ENCODE measurements around the gene PAK4. TPM values are rescaled to one million over a fixed set of nuclear protein-coding genes. Genes with fewer than 3 reads are reported as not detected.

The PAK4 gene
- total RNA-seq, 3 donors from 2014 or later: 3.5 to 12.0 (median 10.2) TPM

GRCh38 chr19:39104186-39104596 is 21.4 kb upstream of the PAK4 start:
- no peaks in the 10 kb centered on the region for H3K36me3 ChIP-seq
- DNase-seq (ENCODE audit: low spot score in 2 of 2): no peak
- no peaks in the 10 kb centered on the region for H3K9me3 ChIP-seq
- H3K27me3 ChIP-seq: peaks cover 0 to 2% of the 10 kb centered on the region in 2 donors
- no peak overlapping the region for H3K27ac ChIP-seq
- no peaks in the 10 kb centered on the region for H3K4me1 ChIP-seq
- intact Hi-C loops (cut with DNase I; ENCODE audit: low total_unique reads): no loop called here
- no peak overlapping the region for H3K4me3 ChIP-seq
- TF ChIP-seq POLR2A (IDR thresholded peaks at IDR 0.05) (no peak), POLR2AphosphoS5 (IDR thresholded peaks at IDR 0.05) (no peak), CTCF (IDR thresholded peaks at IDR 0.05) (no peak)

DNA sequence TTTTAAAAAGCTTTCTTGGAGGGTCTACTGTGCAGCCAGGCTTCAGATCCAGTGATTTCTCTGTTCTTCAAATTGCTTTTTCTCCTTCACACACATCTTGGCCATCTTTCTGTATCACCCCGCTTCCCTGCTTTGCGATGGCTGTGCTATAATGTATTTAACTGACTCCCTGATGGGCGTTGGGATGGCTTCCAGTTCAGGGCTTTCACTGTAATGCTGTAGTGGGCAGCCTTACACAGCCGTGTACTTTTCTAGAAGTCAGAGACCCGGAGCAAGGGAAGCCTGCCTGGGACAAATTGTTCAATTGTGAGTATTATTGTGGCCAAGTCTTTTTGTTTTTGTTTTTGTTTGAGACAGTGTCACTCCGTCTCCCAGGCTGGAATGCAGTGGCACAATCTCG is 19.4 kb upstream of the PAK4 start:
- Histone ChIP-seq H3K4me3 (no peak overlapping the region), H3K27ac (no peak overlapping the region), H3K9me3 (no peaks in the 10 kb centered on the region), H3K27me3 (no peaks in the 10 kb centered on the region), H3K36me3 (no peaks in the 10 kb centered on the region), H3K4me1 (no peaks in the 10 kb centered on the region)
- intact Hi-C loops (cut with DNase I; ENCODE audit: low total_unique reads): no loop called here
- TF ChIP-seq POLR2A (IDR thresholded peaks at IDR 0.05): no peak
- no peak for DNase-seq (ENCODE audit: low spot score in 2 of 2)

DNA sequence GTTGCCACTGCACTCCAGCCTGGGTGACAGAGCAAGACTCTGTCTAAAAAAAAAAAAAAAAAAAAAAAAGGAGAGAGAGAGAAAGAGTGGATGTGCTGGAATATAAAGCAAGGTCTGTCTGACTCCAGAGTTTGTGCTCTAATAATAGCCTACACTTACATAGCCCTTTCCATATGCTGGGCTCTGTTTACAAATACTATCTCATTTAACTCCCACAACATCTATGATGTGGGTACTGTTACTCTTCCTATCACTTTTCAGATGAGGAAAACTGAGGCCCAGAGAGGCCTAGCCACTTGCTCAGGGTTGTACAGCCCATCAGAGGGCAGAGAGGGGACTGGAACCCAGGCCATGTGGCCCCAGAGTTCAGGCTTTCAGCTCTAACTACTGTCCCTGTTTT is 15.9 kb upstream of the PAK4 start:
- H3K4me3 ChIP-seq: no peak overlapping the region
- no peaks in the 10 kb centered on the region for H3K36me3 ChIP-seq
- H3K9me3 ChIP-seq: no peaks in the 10 kb centered on the region
- TF ChIP-seq POLR2A (IDR thresholded peaks at IDR 0.05) (no peak), CTCF (IDR thresholded peaks at IDR 0.05) (no peak), POLR2AphosphoS5 (IDR thresholded peaks at IDR 0.05) (no peak)
- intact Hi-C loops (cut with DNase I; ENCODE audit: low total_unique reads): no loop called here
- DNase-seq (ENCODE audit: low spot score in 2 of 2): no peak
- no peaks in the 10 kb centered on the region for H3K27me3 ChIP-seq
- no peak overlapping the region for H3K27ac ChIP-seq
- H3K4me1 ChIP-seq: no peaks in the 10 kb centered on the region

- Histone ChIP-seq H3K27me3 (no peaks in the 10 kb centered on the region), H3K27ac (no peak overlapping the region), H3K9me3 (no peaks in the 10 kb centered on the region), H3K36me3 (no peaks in the 10 kb centered on the region), H3K4me1 (no peaks in the 10 kb centered on the region), H3K4me3 (no peak overlapping the region)
- TF ChIP-seq POLR2AphosphoS5 (IDR thresholded peaks at IDR 0.05): no peak
- peak; percentile 74 to 81 (median 77) for TF ChIP-seq CTCF (IDR thresholded peaks at IDR 0.05)
- TF ChIP-seq POLR2A (IDR thresholded peaks at IDR 0.05): no peak
- peak; percentile 61 to 79 for DNase-seq (ENCODE audit: low spot score in 2 of 2)
- intact Hi-C loops (cut with DNase I; ENCODE audit: low total_unique reads): no loop called here
Measured at GRCh38 chr19:39110263-39110967, 15.2 kb upstream of the PAK4 start.

DNA sequence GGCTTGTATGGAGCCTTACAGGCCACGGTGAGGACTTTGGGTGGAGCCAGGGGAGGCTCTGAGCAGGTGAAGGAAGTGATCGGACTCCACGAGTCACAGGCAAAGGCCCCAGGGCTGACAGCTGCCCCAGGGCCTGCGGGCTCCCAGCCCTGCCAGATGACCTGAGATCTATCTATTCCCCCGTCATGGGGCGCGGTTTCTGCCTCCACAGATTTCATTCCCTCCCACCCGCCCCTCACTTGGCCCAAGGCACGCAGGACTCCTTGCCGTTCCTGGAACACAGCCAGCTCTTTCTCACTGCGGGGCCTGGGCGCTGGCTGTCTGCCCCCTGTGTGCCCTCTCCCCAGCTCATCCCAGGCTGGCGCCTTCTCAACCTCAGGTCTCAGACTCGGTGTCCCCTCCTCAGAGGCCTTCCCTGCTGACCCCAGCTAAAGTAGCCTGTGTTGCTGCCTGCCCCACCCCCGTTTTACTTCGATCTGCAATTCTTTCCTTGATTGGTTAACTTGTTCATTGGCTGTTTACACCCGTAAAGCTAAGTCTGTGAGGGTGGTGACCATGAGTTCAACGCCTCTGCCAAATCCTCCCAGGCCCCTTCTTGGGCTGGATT is 13.9 kb upstream of the PAK4 start:
- intact Hi-C loops (cut with DNase I; ENCODE audit: low total_unique reads): no loop called here
- H3K27me3 ChIP-seq: no peaks in the 10 kb centered on the region

More for the DNA sequence above, 13.9 kb upstream of the PAK4 start:
- Histone ChIP-seq H3K4me1 (no peaks in the 10 kb centered on the region), H3K9me3 (no peaks in the 10 kb centered on the region), H3K27ac (peak overlapping the region; percentile 87 to 90), H3K4me3 (peak overlapping the region in 1 of 3 donors; percentile 5), H3K36me3 (no peaks in the 10 kb centered on the region)
- TF ChIP-seq POLR2AphosphoS5 (IDR thresholded peaks at IDR 0.05) (no peak), CTCF (IDR thresholded peaks at IDR 0.05) (no peak), POLR2A (IDR thresholded peaks at IDR 0.05) (no peak)
- DNase-seq (ENCODE audit: low spot score in 2 of 2): no peak
